Measurements from ENCODE around the gene TMA7B.

The TMA7B gene

GRCh38 chr22:40001800-40002577 is 41.8 kb downstream of the TMA7B start:
- no peak for DNase-seq (ENCODE audit: low read depth in 2 of 2)

GRCh38 chr22:40002935-40003715 is 42.9 kb downstream of the TMA7B start:
- DNase-seq (ENCODE audit: low read depth in 2 of 2), result no peak

GRCh38 chr22:40004836-40005235 is 44.6 kb downstream of the TMA7B start:
- no peak for DNase-seq (ENCODE audit: low read depth in 2 of 2)

- no peak for DNase-seq (ENCODE audit: low read depth in 2 of 2)
These were observed 46.4 kb downstream of the TMA7B start for GRCh38 chr22:40006641-40007040.

GRCh38 chr22:40007853-40008710 is 47.9 kb downstream of the TMA7B start:
- DNase-seq (ENCODE audit: low read depth in 2 of 2), result no peak

- DNase-seq (ENCODE audit: low read depth in 2 of 2), result no peak
These were observed 48.6 kb downstream of the TMA7B start for GRCh38 chr22:40008726-40009291.

- no peak for DNase-seq (ENCODE audit: low read depth in 2 of 2)
These were observed 49.1 kb downstream of the TMA7B start for GRCh38 chr22:40009292-40009774.

GRCh38 chr22:40009951-40010671 is 49.9 kb downstream of the TMA7B start:
- DNase-seq (ENCODE audit: low read depth in 2 of 2), result no peak

GRCh38 chr22:40010746-40011145 is 50.5 kb downstream of the TMA7B start:
- DNase-seq (ENCODE audit: low read depth in 2 of 2), result no peak

Measured in activated CD8-positive, alpha-beta memory T cell treated with anti-CD3 and anti-CD28 coated beads for 4 hours (primary cell).